Left renal pelvis (tissue), 4 donors: Measurements from ENCODE around the gene CCDC85B. TPM values are rescaled to one million over a fixed set of nuclear protein-coding genes. Genes with fewer than 3 reads are reported as not detected.

Experiments
- DNase-seq, 4 donors: peaks; one replicate each; pipeline ENCODE4 v3.0.0-alpha.2; 2013; ENCODE audit warnings: low read depth in 4 of 4, low spot score in 3 of 4
- polyA plus RNA-seq, 4 donors: library from polyadenylated mRNA; unstranded; fragments of 120-200 nt; gene quantifications; one replicate each; pipeline ENCODE4 v1.2.1, GENCODE V29; 2013; ENCODE audit not compliant: insufficient read length in 4 of 4

The CCDC85B gene
- polyA plus RNA-seq, 4 donors: 4.8 to 15.0 (median 9.7) TPM

GRCh38 chr11:65925397-65925796 lies 34.9 kb downstream of the CCDC85B start:
- no peak for DNase-seq

GRCh38 chr11:65927904-65928397 lies 37.5 kb downstream of the CCDC85B start:
- DNase-seq: no peak

DNA sequence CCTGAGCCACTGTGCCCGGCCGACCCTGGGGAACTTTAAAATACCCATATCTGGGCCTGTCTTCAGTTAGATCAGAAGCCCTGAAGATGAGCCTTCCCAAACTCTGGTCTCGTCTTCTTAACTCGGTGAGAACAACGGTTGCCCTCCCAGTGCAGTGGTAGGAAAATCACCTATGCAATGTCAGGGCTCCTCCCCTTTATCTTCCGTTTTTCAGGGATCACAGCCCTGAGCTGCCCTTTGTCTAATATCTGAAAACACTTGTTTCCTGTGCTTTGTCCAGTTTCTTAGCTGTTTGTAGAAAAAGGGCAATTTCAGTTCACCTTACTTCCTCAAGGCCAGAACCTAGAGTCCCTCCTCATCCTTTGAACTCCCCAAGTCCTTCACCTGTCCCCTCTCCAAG lies 38.2 kb downstream of the CCDC85B start:
- no peak for DNase-seq

DNA sequence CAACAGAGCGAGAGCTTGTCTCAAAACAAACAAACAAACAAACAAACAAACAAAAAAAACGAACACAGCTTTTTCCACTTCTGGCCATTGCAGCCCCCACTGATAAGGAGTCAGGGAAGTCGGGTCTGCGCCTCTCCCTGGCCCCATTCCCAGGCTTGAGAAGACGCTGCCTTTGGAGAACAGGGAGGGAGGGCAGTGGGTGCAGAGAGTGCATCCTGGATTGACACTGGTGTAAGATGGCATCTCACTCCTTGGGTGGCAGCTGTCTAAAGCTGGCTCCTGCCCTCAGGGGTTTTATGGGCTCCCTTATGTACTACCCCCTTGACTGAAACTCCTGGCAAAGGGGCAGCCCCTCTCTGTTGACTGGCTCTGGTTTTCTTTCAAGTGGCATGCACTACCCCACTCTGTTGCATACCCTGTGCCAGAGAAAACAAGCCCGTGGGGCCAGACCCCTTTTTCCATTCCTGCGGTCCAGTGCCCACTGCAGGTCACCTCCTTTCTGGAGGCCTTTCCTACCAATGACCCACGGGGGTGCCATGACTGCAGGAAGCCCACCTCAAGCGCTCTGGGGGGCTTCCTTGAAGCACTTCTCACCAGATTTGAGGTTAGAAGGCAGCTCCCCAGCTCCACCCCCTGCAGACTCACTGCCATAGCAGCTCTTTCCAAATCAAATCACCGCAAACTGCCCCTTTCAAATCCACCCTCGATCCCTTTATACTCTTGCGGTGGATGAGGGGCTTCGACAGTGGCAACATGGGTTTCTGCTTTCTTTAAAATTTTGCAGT lies 41.5 kb downstream of the CCDC85B start:
- DNase-seq: no peak

- no peak for DNase-seq
Measured at GRCh38 chr11:65932558-65932919, 42.1 kb downstream of the CCDC85B start.

DNA sequence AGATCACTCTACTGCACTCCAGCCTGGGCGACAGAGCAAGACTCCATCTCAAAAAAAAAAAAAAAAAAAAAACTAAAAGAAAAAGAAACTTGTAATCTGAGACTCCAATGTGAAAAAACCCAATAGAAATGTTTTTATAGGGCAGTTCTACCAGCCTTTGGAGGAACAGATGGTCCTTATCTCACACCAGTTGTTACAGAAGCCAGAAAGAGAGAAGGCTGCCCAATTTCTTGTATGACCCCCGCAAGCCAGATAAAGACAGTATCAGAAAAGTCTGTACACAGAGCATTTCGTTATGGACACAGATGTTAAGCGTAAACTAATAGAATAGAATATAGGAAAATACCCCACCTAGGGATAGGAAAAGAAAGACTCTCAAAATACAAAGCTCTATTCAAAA lies 43.5 kb downstream of the CCDC85B start:
- DNase-seq: no peak

DNA sequence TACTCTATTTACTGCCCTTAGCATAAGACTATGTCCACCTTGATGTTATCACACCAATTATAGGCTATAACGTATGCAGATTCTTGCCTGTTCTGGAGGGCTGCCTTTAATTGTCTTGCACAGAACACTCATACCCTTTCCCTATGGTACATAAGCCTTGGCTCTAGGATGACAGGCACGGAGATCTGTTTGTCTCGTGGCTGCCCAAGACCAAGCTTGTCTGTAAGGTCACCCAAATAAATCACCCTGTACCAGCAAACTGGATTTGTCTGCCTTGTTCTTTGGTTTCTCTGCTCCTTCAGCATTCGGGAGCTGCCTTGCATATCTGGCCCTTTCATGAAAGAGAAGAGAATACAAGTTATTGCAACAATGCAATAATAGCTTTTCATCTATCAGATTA lies 47.3 kb downstream of the CCDC85B start:
- DNase-seq: no peak

Other genes starting within 250 kb of the CCDC85B start
- 10 to 100 TPM; 50.0 to 62.9 (median 58.8) TPM for gene RELA, start 227.8 kb upstream of the CCDC85B start, polyA plus RNA-seq
- gene KAT5, start 178.4 kb upstream of the CCDC85B start, polyA plus RNA-seq: 10 to 100 TPM; 47.9 to 80.4 (median 65.7) TPM
- gene RNASEH2C, start 169.9 kb upstream of the CCDC85B start, polyA plus RNA-seq: 10 to 100 TPM; 32.0 to 59.4 (median 36.5) TPM
- gene AP5B1, start 109.7 kb upstream of the CCDC85B start, polyA plus RNA-seq: 1 to 10 TPM; 2.7 to 9.7 (median 6.0) TPM
- 10 to 100 TPM in 2 of 4 donors, 1 to 10 TPM in 1, under 1 TPM in 1; 0.23 to 15.9 (median 9.9) TPM for gene OVOL1, start 103.6 kb upstream of the CCDC85B start, polyA plus RNA-seq
- 1 to 10 TPM; 2.0 to 4.1 (median 2.9) TPM for gene SNX32, start 56.7 kb upstream of the CCDC85B start, polyA plus RNA-seq
- 100 to 1,000 TPM; 672 to 810 (median 730) TPM for gene CFL1, start 32.5 kb upstream of the CCDC85B start, polyA plus RNA-seq
- 10 to 100 TPM; 40.5 to 64.2 (median 48.2) TPM for gene MUS81, start 30.2 kb upstream of the CCDC85B start, polyA plus RNA-seq
- 100 to 1,000 TPM; 102 to 212 (median 121) TPM for gene EFEMP2, start 17.9 kb upstream of the CCDC85B start, polyA plus RNA-seq
- gene CTSW, start 10.8 kb upstream of the CCDC85B start, polyA plus RNA-seq: 1 to 10 TPM in 2 of 4 donors, under 1 TPM in 2; 0.92 to 1.4 (median 1.1) TPM
- gene FIBP, start 2.2 kb upstream of the CCDC85B start, polyA plus RNA-seq: 10 to 100 TPM; 65.4 to 95.5 (median 90.1) TPM
- under 1 TPM in 2 of 4 donors, not detected in 2; 0.23 to 0.30 TPM for gene FOSL1, start 9.7 kb downstream of the CCDC85B start, polyA plus RNA-seq
- gene C11orf68, start 28.4 kb downstream of the CCDC85B start, polyA plus RNA-seq: 10 to 100 TPM; 36.8 to 50.2 (median 38.8) TPM
- 100 to 1,000 TPM in 1 of 4 donors, 10 to 100 TPM in 3; 73.8 to 106 (median 81.9) TPM for gene DRAP1, start 28.8 kb downstream of the CCDC85B start, polyA plus RNA-seq
- gene TSGA10IP, start 54.8 kb downstream of the CCDC85B start, polyA plus RNA-seq: not detected
- 10 to 100 TPM; 41.9 to 57.8 (median 47.7) TPM for gene SART1, start 71.1 kb downstream of the CCDC85B start, polyA plus RNA-seq
- 10 to 100 TPM; 18.6 to 31.6 (median 27.8) TPM for gene EIF1AD, start 111.5 kb downstream of the CCDC85B start, polyA plus RNA-seq
- gene BANF1, start 111.8 kb downstream of the CCDC85B start, polyA plus RNA-seq: 100 to 1,000 TPM; 256 to 283 (median 266) TPM
- gene CST6, start 121.3 kb downstream of the CCDC85B start, polyA plus RNA-seq: not detected
- gene CATSPER1, start 135.8 kb downstream of the CCDC85B start, polyA plus RNA-seq: not detected
- gene GAL3ST3, start 158.5 kb downstream of the CCDC85B start, polyA plus RNA-seq: 1 to 10 TPM; 3.5 to 7.1 (median 4.3) TPM
- 100 to 1,000 TPM; 185 to 261 (median 236) TPM for gene SF3B2, start 161.7 kb downstream of the CCDC85B start, polyA plus RNA-seq
- gene PACS1, start 179.6 kb downstream of the CCDC85B start, polyA plus RNA-seq: 10 to 100 TPM; 43.6 to 60.4 (median 49.3) TPM